Body of pancreas (tissue), 4 donors: ENCODE results near the gene SETD1A.

Experiments used
- CTCF ChIP-seq, 7 experiments: fragments of 450-650 bp in 4 of 7; fragments of 200-600 bp in 3 of 7; sonication (generic) in 3 of 7; IDR thresholded peaks; one replicate each; pipeline ENCODE4 v1.5.1; 2016 to 2019; ENCODE audit warnings: antibody characterized with exemption in 7 of 7
- POLR2A ChIP-seq, 3 donors: fragments of 450-650 bp; IDR thresholded peaks; one replicate each; pipeline ENCODE4 v1.6.1; 2016; ENCODE audit warnings: antibody characterized with exemption in 3 of 3, mild to moderate bottlenecking in 2 of 3

- TF ChIP-seq POLR2A (IDR thresholded peaks at IDR 0.05), result no peak
- no peak for TF ChIP-seq CTCF (IDR thresholded peaks at IDR 0.05)
Observed at GRCh38 chr16:31008149-31008548, 50.6 kb downstream of the SETD1A start.
